Measurements from ENCODE around the gene NDUFAF7. TPM values are rescaled to one million over a fixed set of nuclear protein-coding genes. Genes with fewer than 3 reads are reported as not detected.
A peak's percentile ranks its signal among the peaks of the same experiment; 100 is the strongest.
"Not testable (repeated sequence)": the region's sequence is repeated elsewhere in the genome, so short reads cannot be mapped to it uniquely, and the experiment has no call there.

NDUFAF7 gene
- total and polyA plus RNA-seq, 5 donors from 2014 or later = 5.4 to 26.5 (median 7.1) TPM

- H3K4me1 ChIP-seq (ENCODE audit: control insufficient read depth, insufficient read depth, low read length, poor library complexity, severe bottlenecking) = peaks cover 14% of the 10 kb centered on the region
- Mint-ChIP-seq H3K27ac (no peak overlapping the region), H3K4me1 (peaks cover 4 to 14% (median 8%) of the 10 kb centered on the region in 4 donors), H3K36me3 (no peaks in the 10 kb centered on the region), H3K9me3 (no peaks in the 10 kb centered on the region), H3K4me3 (peak overlapping the region in 1 of 4 donors; percentile 34), H3K27me3 (peaks cover 4% of the 10 kb centered on the region)
- no peaks in the 10 kb centered on the region for H3K36me3 ChIP-seq (ENCODE audit: control insufficient read depth, insufficient read depth, low read length)
- H3K9me3 ChIP-seq (ENCODE audit: control insufficient read depth in 2 of 2, low read length in 2 of 2) = no peaks in the 10 kb centered on the region
- no peak overlapping the region for H3K4me3 ChIP-seq (ENCODE audit: low read depth, low read length)
- H3K27ac ChIP-seq (ENCODE audit: insufficient read depth, low read length, poor library complexity, severe bottlenecking) = no peak overlapping the region
- ATAC-seq (ENCODE audit: low read depth in 2 of 2) (no peak), DNase-seq (no peak)
- peaks cover 2% of the 10 kb centered on the region for H3K27me3 ChIP-seq (ENCODE audit: control insufficient read depth, insufficient read depth, low read length)
These were observed 38.9 kb upstream of the NDUFAF7 start for GRCh38 chr2:37192551-37192950.

- not testable (repeated sequence) for H3K9me3 Mint-ChIP-seq; H3K27me3 ChIP-seq (ENCODE audit: control insufficient read depth, insufficient read depth, low read length); H3K9me3 ChIP-seq (ENCODE audit: control insufficient read depth in 2 of 2, low read length in 2 of 2); DNase-seq; H3K36me3 ChIP-seq (ENCODE audit: control insufficient read depth, insufficient read depth, low read length); ATAC-seq (ENCODE audit: low read depth in 2 of 2); H3K36me3 Mint-ChIP-seq; H3K27me3 Mint-ChIP-seq
- Histone ChIP-seq H3K27ac (ENCODE audit: insufficient read depth, low read length, poor library complexity, severe bottlenecking) (peak overlapping the region; percentile 83), H3K4me3 (ENCODE audit: low read depth, low read length) (peak overlapping the region; percentile 93), H3K4me1 (ENCODE audit: control insufficient read depth, insufficient read depth, low read length, poor library complexity, severe bottlenecking) (peaks cover 26% of the 10 kb centered on the region)
- H3K27ac Mint-ChIP-seq = peak overlapping the region; percentile 97 to 100 (median 98)
- peak overlapping the region; percentile 92 to 99 (median 98) for H3K4me3 Mint-ChIP-seq
- peaks cover 12 to 39% (median 24%) of the 10 kb centered on the region in 4 donors for H3K4me1 Mint-ChIP-seq
These were observed 35.6 kb upstream of the NDUFAF7 start for GRCh38 chr2:37195862-37196319.

- peaks cover 18 to 43% (median 28%) of the 10 kb centered on the region in 4 donors for H3K4me1 Mint-ChIP-seq
- Histone ChIP-seq H3K27ac (ENCODE audit: insufficient read depth, low read length, poor library complexity, severe bottlenecking) (peak within 1 kb of the TSS; percentile 83), H3K4me1 (ENCODE audit: control insufficient read depth, insufficient read depth, low read length, poor library complexity, severe bottlenecking) (peaks cover 26% of the 10 kb centered on the region), H3K9me3 (ENCODE audit: control insufficient read depth in 2 of 2, low read length in 2 of 2) (no peaks in the 10 kb centered on the region), H3K4me3 (ENCODE audit: low read depth, low read length) (peak within 1 kb of the TSS; percentile 93), H3K27me3 (ENCODE audit: control insufficient read depth, insufficient read depth, low read length) (no peaks in the 10 kb centered on the region), H3K36me3 (ENCODE audit: control insufficient read depth, insufficient read depth, low read length) (peaks cover 10% of the 10 kb centered on the region)
- H3K9me3 Mint-ChIP-seq = no peaks in the 10 kb centered on the region
- peak within 1 kb of the TSS; percentile 97 to 100 (median 98) for H3K27ac Mint-ChIP-seq
- H3K36me3 Mint-ChIP-seq = peaks cover 6% of the 10 kb centered on the region
- DNase-seq (peak; percentile 86 to 90 (median 90)), ATAC-seq (ENCODE audit: low read depth in 2 of 2) (peak; percentile 85 to 86)
- no peaks in the 10 kb centered on the region for H3K27me3 Mint-ChIP-seq
- H3K4me3 Mint-ChIP-seq = peak within 1 kb of the TSS; percentile 92 to 99 (median 98)
These were observed 34.9 kb upstream of the NDUFAF7 start, which contains the start of gene CEBPZOS for GRCh38 chr2:37196320-37197195. Gene CEBPZOS, plus strand, starts transcription at chr2:37196496. Its CDS starts 3,209 bp downstream, at chr2:37199705.

- Mint-ChIP-seq H3K4me3 (peak overlapping the region; percentile 35 to 88 (median 42)), H3K9me3 (peaks cover 0 to 2% (median 0%) of the 10 kb centered on the region in 7 donors), H3K27me3 (no peaks in the 10 kb centered on the region), H3K36me3 (peaks cover 18% of the 10 kb centered on the region), H3K4me1 (peaks cover 23 to 49% (median 35%) of the 10 kb centered on the region in 4 donors), H3K27ac (peak overlapping the region in 1 of 3 donors; percentile 67)
- H3K4me1 ChIP-seq (ENCODE audit: control insufficient read depth, insufficient read depth, low read length, poor library complexity, severe bottlenecking) = peaks cover 29% of the 10 kb centered on the region
- H3K9me3 ChIP-seq (ENCODE audit: control insufficient read depth in 2 of 2, low read length in 2 of 2) = peaks cover 2 to 3% of the 10 kb centered on the region in 2 experiments
- ATAC-seq (ENCODE audit: low read depth in 2 of 2) (no peak), DNase-seq (no peak)
- H3K4me3 ChIP-seq (ENCODE audit: low read depth, low read length) = no peak overlapping the region
- H3K27me3 ChIP-seq (ENCODE audit: control insufficient read depth, insufficient read depth, low read length) = no peaks in the 10 kb centered on the region
- peaks cover 30% of the 10 kb centered on the region for H3K36me3 ChIP-seq (ENCODE audit: control insufficient read depth, insufficient read depth, low read length)
- H3K27ac ChIP-seq (ENCODE audit: insufficient read depth, low read length, poor library complexity, severe bottlenecking) = no peak overlapping the region
These were observed 32.8 kb upstream of the NDUFAF7 start for GRCh38 chr2:37198681-37199065.

GRCh38 chr2:37201208-37201607 is 30.2 kb upstream of the NDUFAF7 start:
- H3K4me1 Mint-ChIP-seq = peaks cover 33 to 52% (median 42%) of the 10 kb centered on the region in 4 donors
- Histone ChIP-seq H3K27me3 (ENCODE audit: control insufficient read depth, insufficient read depth, low read length) (no peaks in the 10 kb centered on the region), H3K4me3 (ENCODE audit: low read depth, low read length) (no peak overlapping the region), H3K4me1 (ENCODE audit: control insufficient read depth, insufficient read depth, low read length, poor library complexity, severe bottlenecking) (peaks cover 24% of the 10 kb centered on the region), H3K9me3 (ENCODE audit: control insufficient read depth in 2 of 2, low read length in 2 of 2) (peaks cover 2 to 7% of the 10 kb centered on the region in 2 experiments), H3K27ac (ENCODE audit: insufficient read depth, low read length, poor library complexity, severe bottlenecking) (no peak overlapping the region), H3K36me3 (ENCODE audit: control insufficient read depth, insufficient read depth, low read length) (peaks cover 54% of the 10 kb centered on the region)
- H3K27me3 Mint-ChIP-seq = no peaks in the 10 kb centered on the region
- H3K36me3 Mint-ChIP-seq = peaks cover 42% of the 10 kb centered on the region
- peak overlapping the region in 2 of 4 donors; percentile 39 to 47 for H3K4me3 Mint-ChIP-seq
- H3K27ac Mint-ChIP-seq = no peak overlapping the region
- peaks cover 0 to 9% (median 5%) of the 10 kb centered on the region in 7 donors for H3K9me3 Mint-ChIP-seq
- ATAC-seq (ENCODE audit: low read depth in 2 of 2) (no peak), DNase-seq (no peak)

- H3K9me3 Mint-ChIP-seq = peaks cover 0 to 12% (median 8%) of the 10 kb centered on the region in 7 donors
- Histone ChIP-seq H3K4me1 (ENCODE audit: control insufficient read depth, insufficient read depth, low read length, poor library complexity, severe bottlenecking) (peaks cover 23% of the 10 kb centered on the region), H3K27ac (ENCODE audit: insufficient read depth, low read length, poor library complexity, severe bottlenecking) (peak overlapping the region; percentile 3), H3K4me3 (ENCODE audit: low read depth, low read length) (no peak overlapping the region), H3K36me3 (ENCODE audit: control insufficient read depth, insufficient read depth, low read length) (peaks cover 60% of the 10 kb centered on the region), H3K9me3 (ENCODE audit: control insufficient read depth in 2 of 2, low read length in 2 of 2) (peaks cover 2 to 7% of the 10 kb centered on the region in 2 experiments), H3K27me3 (ENCODE audit: control insufficient read depth, insufficient read depth, low read length) (no peaks in the 10 kb centered on the region)
- H3K4me1 Mint-ChIP-seq = peaks cover 33 to 50% (median 39%) of the 10 kb centered on the region in 4 donors
- ATAC-seq (ENCODE audit: low read depth in 2 of 2) = no peak
- DNase-seq = no peak
- H3K27me3 Mint-ChIP-seq = no peaks in the 10 kb centered on the region
- H3K36me3 Mint-ChIP-seq = peaks cover 46% of the 10 kb centered on the region
- peak overlapping the region in 2 of 4 donors; percentile 3 to 38 for H3K4me3 Mint-ChIP-seq
- peak overlapping the region in 1 of 3 donors; percentile 75 for H3K27ac Mint-ChIP-seq
These were observed 29.7 kb upstream of the NDUFAF7 start for GRCh38 chr2:37201766-37202165.

- DNase-seq (no peak), ATAC-seq (ENCODE audit: low read depth in 2 of 2) (no peak)
- Histone ChIP-seq H3K4me1 (ENCODE audit: control insufficient read depth, insufficient read depth, low read length, poor library complexity, severe bottlenecking) (peaks cover 7% of the 10 kb centered on the region), H3K27me3 (ENCODE audit: control insufficient read depth, insufficient read depth, low read length) (no peaks in the 10 kb centered on the region), H3K27ac (ENCODE audit: insufficient read depth, low read length, poor library complexity, severe bottlenecking) (no peak overlapping the region), H3K9me3 (ENCODE audit: control insufficient read depth in 2 of 2, low read length in 2 of 2) (peaks cover 10 to 15% of the 10 kb centered on the region in 2 experiments), H3K36me3 (ENCODE audit: control insufficient read depth, insufficient read depth, low read length) (peaks cover 78% of the 10 kb centered on the region), H3K4me3 (ENCODE audit: low read depth, low read length) (no peak overlapping the region)
- H3K27ac Mint-ChIP-seq = no peak overlapping the region
- no peaks in the 10 kb centered on the region for H3K27me3 Mint-ChIP-seq
- H3K36me3 Mint-ChIP-seq = peaks cover 65% of the 10 kb centered on the region
- peaks cover 40 to 54% (median 45%) of the 10 kb centered on the region in 4 donors for H3K4me1 Mint-ChIP-seq
- peaks cover 6 to 31% (median 19%) of the 10 kb centered on the region in 7 donors for H3K9me3 Mint-ChIP-seq
- H3K4me3 Mint-ChIP-seq = no peak overlapping the region
These were observed 27.8 kb upstream of the NDUFAF7 start for GRCh38 chr2:37203708-37204107.
